GM10847 (cell line): ENCODE measurements around the gene CD72.

Experiments
- POLR2A ChIP-seq: IDR thresholded peaks from 2 replicates; pipeline ENCODE4 v1.6.1; 2011; ENCODE audit not compliant: insufficient read length; ENCODE audit errors: extremely low read depth

The CD72 gene

DNA sequence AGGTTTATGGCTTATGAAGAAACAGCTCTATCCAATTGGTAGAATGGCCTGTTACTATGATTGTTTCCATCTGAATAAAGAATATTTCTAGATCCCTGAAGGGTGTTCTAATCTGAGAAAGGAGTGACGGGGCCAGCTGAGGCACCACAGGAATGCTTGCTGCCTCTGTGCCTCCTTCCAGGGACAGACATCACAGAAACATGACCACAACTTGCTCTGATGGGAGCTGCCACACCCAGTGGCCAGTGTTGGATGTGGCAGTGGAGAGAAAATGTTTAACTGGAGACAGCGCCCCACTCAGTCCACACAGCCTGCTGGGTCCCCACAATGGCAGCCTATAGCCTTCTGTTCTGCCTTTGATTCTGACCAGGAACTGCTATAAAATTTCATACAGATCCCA, 51.8 kb downstream of the CD72 start:
- no peak for TF ChIP-seq POLR2A

DNA sequence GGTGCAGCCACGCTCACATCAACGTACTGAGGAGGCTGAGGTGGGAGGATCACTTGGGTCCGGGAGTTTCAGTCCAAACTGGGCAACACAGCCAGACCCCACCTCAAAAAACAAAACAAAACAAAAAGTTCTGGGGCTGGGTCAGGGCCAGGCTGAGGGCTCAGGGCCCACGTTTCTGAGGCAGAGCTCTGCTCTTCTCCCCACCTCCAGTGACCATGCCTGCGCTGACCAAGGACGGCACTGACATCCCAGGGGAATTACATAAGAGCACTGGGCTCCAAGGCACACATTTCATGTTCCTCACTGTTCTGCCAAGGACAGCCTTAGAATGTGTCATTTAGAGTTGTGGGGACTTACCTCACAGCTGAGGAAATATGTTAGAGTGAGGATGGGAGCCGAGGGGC, 53.6 kb downstream of the CD72 start:
- no peak for TF ChIP-seq POLR2A

DNA sequence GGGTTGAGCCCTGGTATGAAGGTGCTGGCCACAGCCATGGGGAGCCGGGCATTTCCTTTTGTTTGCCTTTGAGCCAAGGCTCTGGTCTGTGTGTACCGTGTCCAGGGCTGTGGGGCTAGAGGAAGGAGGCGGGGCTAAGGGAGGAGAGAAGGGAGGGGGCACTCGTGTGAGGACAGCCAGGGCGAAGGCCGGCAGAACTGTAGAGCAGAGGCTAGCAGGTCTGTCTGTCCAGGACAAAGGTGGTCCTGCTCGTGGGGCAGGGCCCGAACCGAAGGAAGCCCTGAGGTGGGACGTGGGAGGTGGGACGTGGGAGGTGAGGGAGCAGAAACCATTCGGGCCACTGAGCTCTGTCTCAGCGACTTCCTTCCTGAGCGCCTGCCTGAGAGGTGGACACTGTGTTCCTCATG, 54.4 kb downstream of the CD72 start:
- no peak for TF ChIP-seq POLR2A

DNA sequence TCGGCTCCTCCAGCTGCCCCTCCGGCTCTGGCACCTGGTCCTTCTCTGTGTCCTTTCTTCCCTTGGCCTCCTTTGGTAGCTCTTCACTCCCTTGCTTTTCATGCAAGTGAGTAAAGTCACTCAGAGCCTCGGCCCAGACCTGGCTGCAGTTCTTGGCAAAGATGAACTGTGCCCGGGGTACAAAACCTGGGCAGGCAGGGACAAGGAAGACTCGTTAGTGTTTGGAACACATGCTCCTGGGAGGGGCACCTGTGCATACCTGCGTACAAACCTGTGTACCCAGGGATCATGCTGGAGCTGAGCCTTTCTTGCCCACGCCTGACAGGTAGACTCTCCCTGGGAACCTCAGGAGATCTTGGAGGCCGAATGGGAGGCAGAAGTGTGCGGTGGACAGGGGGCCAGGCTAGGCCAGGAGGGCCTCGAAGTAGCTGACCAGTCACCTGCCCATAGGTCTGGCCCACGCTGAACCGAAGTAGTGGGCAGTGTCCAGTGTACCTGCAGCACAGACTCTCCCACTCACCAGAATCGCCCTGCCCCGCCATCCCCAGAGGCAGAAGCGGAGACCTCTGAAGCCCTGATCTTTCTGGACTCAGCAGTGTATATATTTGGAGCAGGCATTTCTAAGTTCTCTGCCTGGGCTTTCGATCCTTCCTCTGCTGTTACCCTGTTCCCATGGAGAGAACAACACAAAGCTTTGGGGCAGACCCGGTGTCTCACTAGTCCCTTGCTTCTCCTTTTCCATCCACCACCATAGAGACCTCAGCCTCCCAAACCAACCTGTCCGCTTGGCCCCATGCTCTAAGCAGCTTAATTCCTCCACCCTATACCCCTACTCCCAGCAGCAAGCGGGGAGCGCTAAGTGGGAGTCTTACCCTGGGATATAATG, 55.1 kb downstream of the CD72 start:
- TF ChIP-seq POLR2A: no peak

DNA sequence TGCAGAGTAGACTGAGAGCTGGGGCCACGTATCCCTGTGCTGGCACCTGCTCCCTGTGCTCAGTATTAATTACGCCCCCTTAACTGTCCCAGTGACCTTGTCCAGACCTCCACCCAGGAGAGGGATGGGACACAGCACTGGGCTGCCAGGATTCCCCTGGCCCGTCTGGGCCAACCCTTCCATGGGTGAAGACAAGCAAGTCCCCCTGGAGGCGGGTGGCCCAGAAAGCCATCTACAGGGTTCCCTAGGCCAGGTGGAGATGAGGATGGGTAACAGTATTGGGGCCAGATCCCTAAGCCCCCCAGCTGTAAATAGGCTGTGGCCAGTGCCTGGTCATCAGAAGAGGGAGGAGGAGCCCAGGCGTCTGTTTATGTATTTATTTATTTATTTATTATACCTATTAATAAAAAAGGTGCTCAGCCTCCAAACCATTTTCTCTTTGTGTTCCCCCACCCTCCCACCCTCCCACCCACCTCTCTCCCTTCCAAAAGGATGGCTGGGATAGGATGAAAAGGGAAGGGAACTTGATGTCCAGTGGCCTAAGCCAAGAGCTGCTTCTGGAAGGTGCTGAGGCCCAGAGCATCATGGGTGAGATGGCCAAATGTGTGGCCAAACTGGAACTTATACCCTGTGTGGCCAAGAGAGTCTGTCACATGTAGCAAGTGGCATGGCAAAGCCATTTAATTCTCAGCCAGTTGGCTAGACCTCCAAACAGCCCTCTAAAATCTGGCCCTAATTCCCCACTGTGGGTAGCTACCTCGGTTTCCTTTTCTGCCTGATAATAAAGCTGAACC, 56.5 kb downstream of the CD72 start:
- no peak for TF ChIP-seq POLR2A

DNA sequence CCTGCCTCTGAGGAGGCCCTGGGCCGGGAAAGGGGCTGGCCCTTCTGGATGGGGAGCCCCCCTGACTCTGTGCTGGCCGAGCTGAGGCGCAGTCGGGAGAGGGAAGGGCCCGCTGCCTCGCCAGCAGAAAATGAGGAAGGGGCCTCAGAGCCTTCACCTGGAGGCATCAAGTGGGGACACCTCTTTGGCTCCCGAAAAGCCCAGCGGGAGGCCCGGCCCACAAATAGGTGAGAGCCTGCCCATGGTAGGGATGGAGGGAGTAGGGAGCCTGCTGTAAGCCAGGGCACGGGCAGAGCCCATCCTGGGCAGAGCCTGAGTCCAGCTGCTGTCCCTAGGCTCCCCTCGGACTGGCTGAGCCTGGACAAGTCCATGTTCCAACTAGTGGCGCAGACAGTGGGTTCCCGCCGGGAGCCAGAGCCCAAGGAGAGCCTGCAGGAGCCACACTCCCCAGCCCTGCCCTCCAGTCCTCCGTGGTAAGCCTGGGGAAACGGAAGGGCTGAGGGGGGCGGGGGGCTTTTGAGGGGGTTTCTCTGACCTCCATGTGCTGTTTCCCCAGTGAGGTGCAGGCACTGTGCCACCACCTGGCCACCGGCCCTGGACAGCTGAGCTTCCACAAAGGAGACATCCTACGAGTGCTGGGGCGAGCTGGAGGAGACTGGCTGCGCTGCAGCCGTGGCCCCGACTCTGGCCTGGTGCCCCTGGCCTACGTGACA, 57.4 kb downstream of the CD72 start:
- no peak for TF ChIP-seq POLR2A
